Hepatocyte (in vitro differentiated cells): Measurements from ENCODE around the gene URM1.

Experiments used
- EZH2 ChIP-seq: fragments of 200-600 bp; sonication (generic); IDR thresholded peaks from 2 replicates; pipeline ENCODE4 v1.6.1; 2016; ENCODE audit warnings: antibody characterized with exemption, mild to moderate bottlenecking, borderline replicate concordance
- TF ChIP-seq, protein P1 (sequence below): fragments of 200-600 bp; sonication (generic); IDR thresholded peaks from 2 replicates; pipeline ENCODE4 v1.5.1; 2016; ENCODE audit warnings: antibody characterized with exemption, mild to moderate bottlenecking; ENCODE audit not compliant: poor library complexity

DNA sequence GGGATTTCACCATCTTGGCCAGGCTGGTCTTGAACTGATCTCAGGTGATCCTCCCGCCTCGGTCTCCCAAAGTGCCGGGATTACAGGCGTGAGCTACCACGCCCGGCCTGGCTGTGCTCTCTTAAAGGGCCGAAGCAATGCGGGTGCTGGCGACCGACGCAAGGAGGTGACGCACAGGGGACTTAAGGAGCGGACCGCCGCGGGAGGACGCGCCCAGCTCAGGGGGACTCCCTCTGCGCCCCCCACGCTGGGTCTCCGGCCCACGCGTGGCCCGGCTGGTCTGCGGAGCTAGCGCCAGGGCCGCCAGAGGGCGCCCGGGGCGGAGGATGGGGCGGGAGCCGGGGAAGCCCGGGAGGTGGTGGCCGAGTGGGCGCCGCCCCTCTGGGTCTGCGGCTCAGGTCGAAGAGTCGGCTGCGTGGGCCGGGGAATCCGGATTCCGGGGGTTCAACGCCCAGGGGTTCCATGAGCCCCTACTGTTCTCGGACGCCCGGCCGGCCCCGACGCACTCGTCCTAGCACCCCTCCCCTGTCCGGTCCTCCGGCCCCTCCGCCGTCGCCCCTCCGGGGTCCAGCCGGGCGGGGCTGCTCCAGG is 49.0 kb downstream of the URM1 start:
- TF ChIP-seq, protein P1, sequence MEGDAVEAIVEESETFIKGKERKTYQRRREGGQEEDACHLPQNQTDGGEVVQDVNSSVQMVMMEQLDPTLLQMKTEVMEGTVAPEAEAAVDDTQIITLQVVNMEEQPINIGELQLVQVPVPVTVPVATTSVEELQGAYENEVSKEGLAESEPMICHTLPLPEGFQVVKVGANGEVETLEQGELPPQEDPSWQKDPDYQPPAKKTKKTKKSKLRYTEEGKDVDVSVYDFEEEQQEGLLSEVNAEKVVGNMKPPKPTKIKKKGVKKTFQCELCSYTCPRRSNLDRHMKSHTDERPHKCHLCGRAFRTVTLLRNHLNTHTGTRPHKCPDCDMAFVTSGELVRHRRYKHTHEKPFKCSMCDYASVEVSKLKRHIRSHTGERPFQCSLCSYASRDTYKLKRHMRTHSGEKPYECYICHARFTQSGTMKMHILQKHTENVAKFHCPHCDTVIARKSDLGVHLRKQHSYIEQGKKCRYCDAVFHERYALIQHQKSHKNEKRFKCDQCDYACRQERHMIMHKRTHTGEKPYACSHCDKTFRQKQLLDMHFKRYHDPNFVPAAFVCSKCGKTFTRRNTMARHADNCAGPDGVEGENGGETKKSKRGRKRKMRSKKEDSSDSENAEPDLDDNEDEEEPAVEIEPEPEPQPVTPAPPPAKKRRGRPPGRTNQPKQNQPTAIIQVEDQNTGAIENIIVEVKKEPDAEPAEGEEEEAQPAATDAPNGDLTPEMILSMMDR: peak; percentile 96
- TF ChIP-seq EZH2: no peak
